Measurements from ENCODE around the gene CDK12.
"Not testable (repeated sequence)": the region's sequence is repeated elsewhere in the genome, so short reads cannot be mapped to it uniquely, and the experiment has no call there.

The CDK12 gene

GRCh38 chr17:39507511-39507910 lies 46.2 kb downstream of the CDK12 start:
- no peak for DNase-seq

GRCh38 chr17:39508987-39509386 lies 47.7 kb downstream of the CDK12 start:
- no peak for DNase-seq

- DNase-seq = no peak
Measured at GRCh38 chr17:39513309-39513708, 52.0 kb downstream of the CDK12 start.

GRCh38 chr17:39513915-39514314 lies 52.6 kb downstream of the CDK12 start:
- no peak for DNase-seq

GRCh38 chr17:39517224-39517623 lies 55.9 kb downstream of the CDK12 start:
- no peak for DNase-seq

GRCh38 chr17:39525801-39526506 lies 64.7 kb downstream of the CDK12 start:
- no peak for DNase-seq

- peak; percentile 22 for DNase-seq
Measured at GRCh38 chr17:39527220-39527813, 66.0 kb downstream of the CDK12 start.

GRCh38 chr17:39529455-39529854 lies 68.2 kb downstream of the CDK12 start:
- DNase-seq = no peak

- no peak for DNase-seq
Measured at GRCh38 chr17:39530513-39530912, 69.2 kb downstream of the CDK12 start.

- DNase-seq = no peak
Measured at GRCh38 chr17:39531252-39531651, 70.0 kb downstream of the CDK12 start.

- no peak for DNase-seq
Measured at GRCh38 chr17:39533891-39534290, 72.6 kb downstream of the CDK12 start.

- no peak for DNase-seq
Measured at GRCh38 chr17:39534768-39535405, 73.6 kb downstream of the CDK12 start.

- DNase-seq = no peak
Measured at GRCh38 chr17:39536468-39536867, 75.2 kb downstream of the CDK12 start.

GRCh38 chr17:39537364-39537763 lies 76.1 kb downstream of the CDK12 start:
- not testable (repeated sequence) for DNase-seq

- peak; percentile 7 for DNase-seq
Measured at GRCh38 chr17:39538866-39539265, 77.6 kb downstream of the CDK12 start.

GRCh38 chr17:39540611-39541010 lies 79.3 kb downstream of the CDK12 start:
- DNase-seq = no peak

GRCh38 chr17:39541652-39542051 lies 80.4 kb downstream of the CDK12 start:
- DNase-seq = no peak

GRCh38 chr17:39543176-39543575 lies 81.9 kb downstream of the CDK12 start:
- no peak for DNase-seq

GRCh38 chr17:39543664-39544063 lies 82.4 kb downstream of the CDK12 start:
- DNase-seq = no peak

GRCh38 chr17:39544361-39544760 lies 83.1 kb downstream of the CDK12 start:
- DNase-seq = not testable (repeated sequence)

- DNase-seq = peak; percentile 38
Measured at GRCh38 chr17:39547713-39548478, 86.6 kb downstream of the CDK12 start.

- no peak for DNase-seq
Measured at GRCh38 chr17:39548494-39549225, 87.4 kb downstream of the CDK12 start.
